Nephron progenitor cell (in vitro differentiated cells): Measurements from ENCODE around the gene ABHD13.

ENCODE experiments used
- DNase-seq: peaks from one replicate; pipeline ENCODE4 v3.0.0; 2021
- H3K27ac Mint-ChIP-seq: 2 replicates; pipeline ENCODE4 v1.8.0; 2021; ENCODE audit warnings: mild to moderate bottlenecking, moderate library complexity, mixed read lengths
- H3K27me3 Mint-ChIP-seq: 2 replicates; pipeline ENCODE4 v1.8.0; 2021; ENCODE audit warnings: mild to moderate bottlenecking, low read depth, mixed read lengths; ENCODE audit not compliant: poor library complexity
- H3K36me3 Mint-ChIP-seq: 2 replicates; pipeline ENCODE4 v1.8.0; 2021; ENCODE audit warnings: low read depth, mixed read lengths
- H3K4me1 Mint-ChIP-seq: 2 replicates; pipeline ENCODE4 v1.8.0; 2021; ENCODE audit warnings: mixed read lengths
- H3K4me3 Mint-ChIP-seq: 2 replicates; pipeline ENCODE4 v1.8.0; 2021; ENCODE audit warnings: mild to moderate bottlenecking, moderate library complexity, mixed read lengths
- H3K9me3 Mint-ChIP-seq: 2 replicates; pipeline ENCODE4 v1.8.0; 2021; ENCODE audit warnings: mild to moderate bottlenecking, moderate library complexity, mixed read lengths
- CTCF ChIP-seq: fragments of 200-600 bp; sonication (generic); IDR thresholded peaks from 2 replicates; pipeline ENCODE4 v1.5.0; 2021; ENCODE audit warnings: antibody characterized with exemption

Gene ABHD13

GRCh38 chr13:108218044-108218974 is at the start of gene ABHD13:
Gene ABHD13, plus strand, starts transcription at chr13:108218392. Its CDS starts 10,827 bp downstream, at chr13:108229219.
- peak within 1 kb of the TSS; percentile 89 for H3K4me3 Mint-ChIP-seq
- peak within 1 kb of the TSS; percentile 97 for H3K27ac Mint-ChIP-seq
- H3K9me3 Mint-ChIP-seq: no peaks in the 10 kb centered on the region
- DNase-seq: peak; percentile 88
- H3K4me1 Mint-ChIP-seq: peaks cover 49% of the 10 kb centered on the region
- TF ChIP-seq CTCF: no peak
- H3K36me3 Mint-ChIP-seq: no peaks in the 10 kb centered on the region
- peaks cover 3% of the 10 kb centered on the region for H3K27me3 Mint-ChIP-seq

- Mint-ChIP-seq H3K4me3 (no peak overlapping the region), H3K9me3 (peaks cover 40% of the 10 kb centered on the region), H3K4me1 (no peaks in the 10 kb centered on the region), H3K36me3 (no peaks in the 10 kb centered on the region), H3K27ac (no peak overlapping the region), H3K27me3 (peaks cover 4% of the 10 kb centered on the region)
- TF ChIP-seq CTCF: no peak
- DNase-seq: no peak
Observed at GRCh38 chr13:108168929-108169328, 49.3 kb upstream of the ABHD13 start.

- DNase-seq: peak; percentile 38
- no peaks in the 10 kb centered on the region for H3K4me1 Mint-ChIP-seq
- no peak for TF ChIP-seq CTCF
- no peaks in the 10 kb centered on the region for H3K27me3 Mint-ChIP-seq
- H3K27ac Mint-ChIP-seq: no peak overlapping the region
- H3K9me3 Mint-ChIP-seq: peaks cover 37% of the 10 kb centered on the region
- no peaks in the 10 kb centered on the region for H3K36me3 Mint-ChIP-seq
- H3K4me3 Mint-ChIP-seq: no peak overlapping the region
Observed at GRCh38 chr13:108176685-108177274, 41.4 kb upstream of the ABHD13 start.

DNA sequence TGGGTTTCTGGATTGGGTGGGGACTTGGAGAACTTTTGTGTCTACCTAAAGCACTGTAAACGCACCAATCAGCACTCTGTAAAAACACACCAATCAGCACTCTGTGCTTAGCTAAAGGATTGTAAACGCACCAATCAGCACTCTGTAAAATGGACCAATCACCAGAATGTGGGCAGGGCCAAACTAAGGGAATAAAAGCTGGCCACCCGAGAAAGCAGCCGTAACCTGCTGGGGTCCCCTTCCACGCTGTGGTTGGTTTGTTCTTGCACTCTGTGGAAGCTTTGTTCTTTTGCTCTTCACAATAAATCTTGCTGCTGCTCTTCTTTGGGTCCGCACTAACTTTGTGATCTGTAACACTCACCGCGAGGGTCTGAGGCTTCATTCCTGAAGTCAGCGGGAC is 40.1 kb upstream of the ABHD13 start:
- no peak overlapping the region for H3K27ac Mint-ChIP-seq
- DNase-seq: no peak
- H3K36me3 Mint-ChIP-seq: no peaks in the 10 kb centered on the region
- TF ChIP-seq CTCF: no peak
- peaks cover 24% of the 10 kb centered on the region for H3K9me3 Mint-ChIP-seq
- no peaks in the 10 kb centered on the region for H3K27me3 Mint-ChIP-seq
- no peak overlapping the region for H3K4me3 Mint-ChIP-seq
- no peaks in the 10 kb centered on the region for H3K4me1 Mint-ChIP-seq

- TF ChIP-seq CTCF: no peak
- no peak overlapping the region for H3K4me3 Mint-ChIP-seq
- no peaks in the 10 kb centered on the region for H3K4me1 Mint-ChIP-seq
- H3K9me3 Mint-ChIP-seq: no peaks in the 10 kb centered on the region
- H3K36me3 Mint-ChIP-seq: no peaks in the 10 kb centered on the region
- no peaks in the 10 kb centered on the region for H3K27me3 Mint-ChIP-seq
- H3K27ac Mint-ChIP-seq: no peak overlapping the region
- DNase-seq: no peak
Observed at GRCh38 chr13:108182652-108183051, 35.5 kb upstream of the ABHD13 start.
